Measurements from ENCODE around the gene ADAM23. TPM values are rescaled to one million over a fixed set of nuclear protein-coding genes. Genes with fewer than 3 reads are reported as not detected.

ADAM23 gene
- total RNA-seq, 1 donor from 2014 or later = 8.5 TPM

- no peak overlapping the region for H3K27ac Mint-ChIP-seq
- no peaks in the 10 kb centered on the region for H3K4me1 Mint-ChIP-seq
- no peaks in the 10 kb centered on the region for H3K9me3 Mint-ChIP-seq
- no peak for TF ChIP-seq CTCF (IDR thresholded peaks at IDR 0.05; ENCODE audit: unreplicated experiment)
- no peaks in the 10 kb centered on the region for H3K27me3 Mint-ChIP-seq (ENCODE audit: low read depth)
- no peak overlapping the region for H3K4me3 Mint-ChIP-seq
- H3K36me3 Mint-ChIP-seq = no peaks in the 10 kb centered on the region
- DNase-seq (ENCODE audit: low spot score in 2 of 2, unreplicated experiment in 2 of 2) = no peak
These were observed 122.3 kb downstream of the ADAM23 start for GRCh38 chr2:206565666-206566065.

GRCh38 chr2:206569470-206569869 lies 126.1 kb downstream of the ADAM23 start:
- Mint-ChIP-seq H3K9me3 (no peaks in the 10 kb centered on the region), H3K27ac (no peak overlapping the region), H3K36me3 (no peaks in the 10 kb centered on the region), H3K27me3 (ENCODE audit: low read depth) (no peaks in the 10 kb centered on the region), H3K4me3 (no peak overlapping the region), H3K4me1 (no peaks in the 10 kb centered on the region)
- TF ChIP-seq CTCF (IDR thresholded peaks at IDR 0.05; ENCODE audit: unreplicated experiment) = no peak
- DNase-seq (ENCODE audit: low spot score in 2 of 2, unreplicated experiment in 2 of 2) = no peak

GRCh38 chr2:206570199-206570598 lies 126.9 kb downstream of the ADAM23 start:
- no peak overlapping the region for H3K27ac Mint-ChIP-seq
- H3K9me3 Mint-ChIP-seq = no peaks in the 10 kb centered on the region
- no peak for DNase-seq (ENCODE audit: low spot score in 2 of 2, unreplicated experiment in 2 of 2)
- H3K4me1 Mint-ChIP-seq = no peaks in the 10 kb centered on the region
- H3K4me3 Mint-ChIP-seq = no peak overlapping the region
- TF ChIP-seq CTCF (IDR thresholded peaks at IDR 0.05; ENCODE audit: unreplicated experiment) = no peak
- no peaks in the 10 kb centered on the region for H3K27me3 Mint-ChIP-seq (ENCODE audit: low read depth)
- H3K36me3 Mint-ChIP-seq = no peaks in the 10 kb centered on the region

GRCh38 chr2:206572725-206573124 lies 129.4 kb downstream of the ADAM23 start:
- Mint-ChIP-seq H3K36me3 (no peaks in the 10 kb centered on the region), H3K4me3 (no peak overlapping the region), H3K9me3 (no peaks in the 10 kb centered on the region), H3K4me1 (no peaks in the 10 kb centered on the region), H3K27me3 (ENCODE audit: low read depth) (no peaks in the 10 kb centered on the region), H3K27ac (no peak overlapping the region)
- no peak for TF ChIP-seq CTCF (IDR thresholded peaks at IDR 0.05; ENCODE audit: unreplicated experiment)
- no peak for DNase-seq (ENCODE audit: low spot score in 2 of 2, unreplicated experiment in 2 of 2)

- Mint-ChIP-seq H3K27me3 (ENCODE audit: low read depth) (no peaks in the 10 kb centered on the region), H3K4me1 (no peaks in the 10 kb centered on the region)
These were observed 130.5 kb downstream of the ADAM23 start for GRCh38 chr2:206573793-206574192.

More at GRCh38 chr2:206573793-206574192, 130.5 kb downstream of the ADAM23 start:
- no peak for DNase-seq (ENCODE audit: low spot score in 2 of 2, unreplicated experiment in 2 of 2)
- no peaks in the 10 kb centered on the region for H3K36me3 Mint-ChIP-seq
- H3K9me3 Mint-ChIP-seq = peaks cover 6% of the 10 kb centered on the region
- no peak overlapping the region for H3K4me3 Mint-ChIP-seq
- TF ChIP-seq CTCF (IDR thresholded peaks at IDR 0.05; ENCODE audit: unreplicated experiment) = no peak
- no peak overlapping the region for H3K27ac Mint-ChIP-seq
